ENCODE data around the gene HBP1.
"Not testable (repeated sequence)": the region's sequence is repeated elsewhere in the genome, so short reads cannot be mapped to it uniquely, and the experiment has no call there.

HBP1 gene

DNA sequence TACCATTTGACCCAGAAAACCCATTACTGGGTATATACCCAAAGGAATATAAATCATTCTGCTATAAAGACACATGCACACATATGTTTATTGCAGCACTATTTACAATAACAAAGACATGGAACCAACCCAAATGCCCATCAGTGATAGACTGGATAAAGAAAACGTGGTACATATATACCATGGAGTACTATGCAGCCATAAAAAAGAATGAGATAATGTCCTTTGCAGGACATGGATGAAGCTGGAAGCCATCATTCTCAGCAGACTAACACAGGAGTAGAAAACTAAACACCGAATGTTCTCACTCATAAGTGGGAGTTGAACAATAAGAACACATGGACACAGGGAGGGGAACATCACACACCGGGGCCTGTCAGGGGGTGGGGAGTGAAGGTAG lies 13.1 kb upstream of the HBP1 start:
- peaks cover 14% of the 10 kb centered on the region; the same call in 1 of the 2 replicates for H3K36me3 ChIP-seq (ENCODE audit: control insufficient read depth, insufficient read depth, low read length)
- H3K4me1 ChIP-seq (ENCODE audit: control insufficient read depth, insufficient read depth, low read length); H3K27me3 ChIP-seq (ENCODE audit: control insufficient read depth, insufficient read depth, low read length); H3K4me3 ChIP-seq (ENCODE audit: low read depth, low read length); H3K9me3 ChIP-seq (ENCODE audit: control insufficient read depth, insufficient read depth, low read length); H3K27ac ChIP-seq (ENCODE audit: low read depth, low read length); H3K9ac ChIP-seq (ENCODE audit: low read depth, low read length): not testable (repeated sequence)

DNA sequence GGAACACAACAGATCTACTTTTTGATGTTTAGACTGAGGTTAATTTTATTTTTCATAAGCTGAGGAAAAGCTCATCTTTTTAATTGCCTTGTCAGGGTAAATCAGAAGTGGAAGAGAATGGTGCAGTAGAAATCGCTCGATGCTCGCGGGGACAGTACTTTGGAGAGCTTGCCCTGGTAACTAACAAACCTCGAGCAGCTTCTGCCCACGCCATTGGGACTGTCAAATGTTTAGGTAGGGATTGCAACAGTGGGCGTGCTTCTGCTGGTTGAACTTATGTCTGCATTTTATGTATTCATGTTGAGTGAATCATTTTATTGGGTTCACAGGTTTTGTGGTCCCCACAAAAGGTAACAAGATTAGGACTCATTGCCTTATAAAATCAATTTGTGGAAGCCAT lies 11.7 kb upstream of the HBP1 start:
- peaks cover 14% of the 10 kb centered on the region; the same call in 1 of the 2 replicates for H3K36me3 ChIP-seq (ENCODE audit: control insufficient read depth, insufficient read depth, low read length)
- no peaks in the 10 kb centered on the region for H3K4me1 ChIP-seq (ENCODE audit: control insufficient read depth, insufficient read depth, low read length)
- no peak overlapping the region for H3K27ac ChIP-seq (ENCODE audit: low read depth, low read length)
- H3K4me3 ChIP-seq (ENCODE audit: low read depth, low read length): no peak overlapping the region
- no peaks in the 10 kb centered on the region for H3K27me3 ChIP-seq (ENCODE audit: control insufficient read depth, insufficient read depth, low read length)
- no peaks in the 10 kb centered on the region for H3K9me3 ChIP-seq (ENCODE audit: control insufficient read depth, insufficient read depth, low read length)
- no peak overlapping the region for H3K9ac ChIP-seq (ENCODE audit: low read depth, low read length)

DNA sequence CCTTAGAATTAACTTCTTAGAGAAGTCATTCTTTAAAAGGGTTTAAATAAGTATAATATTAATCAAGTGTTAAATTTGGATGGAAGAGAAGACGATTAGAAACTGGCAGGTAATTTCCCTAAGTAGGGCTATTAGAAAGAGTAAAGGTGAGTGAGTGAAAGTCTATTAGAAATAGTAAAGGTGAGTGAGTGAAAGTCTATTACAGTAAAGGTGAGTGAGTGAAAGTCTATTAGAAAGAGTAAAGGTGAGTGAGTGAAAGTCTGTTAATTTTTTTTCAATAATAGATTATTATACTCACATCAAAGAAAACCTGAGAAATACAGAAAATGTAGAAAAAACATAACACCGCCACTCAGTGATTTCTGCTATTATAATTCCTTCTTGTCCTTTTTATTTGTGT lies 10.8 kb upstream of the HBP1 start:
- no peaks in the 10 kb centered on the region for H3K9me3 ChIP-seq (ENCODE audit: control insufficient read depth, insufficient read depth, low read length)
- H3K36me3 ChIP-seq (ENCODE audit: control insufficient read depth, insufficient read depth, low read length): peaks cover 14% of the 10 kb centered on the region; the same call in 1 of the 2 replicates
- no peaks in the 10 kb centered on the region for H3K4me1 ChIP-seq (ENCODE audit: control insufficient read depth, insufficient read depth, low read length)
- H3K27ac ChIP-seq (ENCODE audit: low read depth, low read length): no peak overlapping the region
- H3K9ac ChIP-seq (ENCODE audit: low read depth, low read length): no peak overlapping the region
- no peak overlapping the region for H3K4me3 ChIP-seq (ENCODE audit: low read depth, low read length)
- H3K27me3 ChIP-seq (ENCODE audit: control insufficient read depth, insufficient read depth, low read length): no peaks in the 10 kb centered on the region

DNA sequence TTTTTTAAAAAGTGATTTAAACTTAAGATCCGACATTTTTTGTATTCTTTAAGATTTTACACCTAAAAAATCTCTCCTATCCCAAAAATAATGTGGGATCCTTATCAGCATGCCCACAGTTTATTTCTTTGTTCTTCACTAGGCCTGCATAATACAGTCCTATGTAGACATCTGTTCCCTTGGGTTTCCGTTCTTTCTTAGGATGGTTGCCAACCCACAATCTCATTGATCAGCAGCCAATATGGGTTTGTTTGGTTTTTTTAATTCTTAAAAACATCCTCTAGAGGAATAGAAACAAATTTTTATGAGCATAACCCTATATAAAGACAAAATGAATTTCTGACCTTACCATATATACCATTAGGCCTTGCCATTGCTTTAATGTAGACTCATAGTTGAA lies 8.4 kb upstream of the HBP1 start:
- Histone ChIP-seq H3K9ac (ENCODE audit: low read depth, low read length) (no peak overlapping the region), H3K27ac (ENCODE audit: low read depth, low read length) (no peak overlapping the region), H3K4me3 (ENCODE audit: low read depth, low read length) (no peak overlapping the region), H3K36me3 (ENCODE audit: control insufficient read depth, insufficient read depth, low read length) (peaks cover 14% of the 10 kb centered on the region; the same call in 1 of the 2 replicates), H3K9me3 (ENCODE audit: control insufficient read depth, insufficient read depth, low read length) (no peaks in the 10 kb centered on the region), H3K4me1 (ENCODE audit: control insufficient read depth, insufficient read depth, low read length) (no peaks in the 10 kb centered on the region), H3K27me3 (ENCODE audit: control insufficient read depth, insufficient read depth, low read length) (no peaks in the 10 kb centered on the region)

DNA sequence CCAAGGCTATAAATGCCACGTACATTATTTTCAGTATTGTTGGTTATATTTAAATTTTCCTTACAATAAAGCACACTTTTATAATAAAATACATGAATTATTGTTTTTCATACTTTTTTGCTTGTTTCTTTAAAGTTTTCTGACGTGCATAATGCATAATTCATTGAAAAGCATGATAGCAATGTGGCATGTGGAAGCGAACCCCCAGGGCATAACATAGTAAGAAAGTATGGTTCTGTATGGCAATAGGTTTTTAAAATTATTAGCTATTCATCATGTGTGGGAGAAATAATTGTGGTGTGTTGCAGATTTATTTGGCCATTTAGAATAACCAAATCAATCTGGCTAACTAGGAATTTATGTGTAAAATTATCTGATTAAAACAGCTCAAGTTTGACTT lies 7.4 kb upstream of the HBP1 start:
- Histone ChIP-seq H3K27ac (ENCODE audit: low read depth, low read length) (no peak overlapping the region), H3K4me1 (ENCODE audit: control insufficient read depth, insufficient read depth, low read length) (no peaks in the 10 kb centered on the region; the same call in 1 of the 2 replicates), H3K9ac (ENCODE audit: low read depth, low read length) (no peak overlapping the region), H3K27me3 (ENCODE audit: control insufficient read depth, insufficient read depth, low read length) (no peaks in the 10 kb centered on the region), H3K4me3 (ENCODE audit: low read depth, low read length) (no peak overlapping the region), H3K9me3 (ENCODE audit: control insufficient read depth, insufficient read depth, low read length) (no peaks in the 10 kb centered on the region), H3K36me3 (ENCODE audit: control insufficient read depth, insufficient read depth, low read length) (peaks cover 14% of the 10 kb centered on the region; the same call in 1 of the 2 replicates)

DNA sequence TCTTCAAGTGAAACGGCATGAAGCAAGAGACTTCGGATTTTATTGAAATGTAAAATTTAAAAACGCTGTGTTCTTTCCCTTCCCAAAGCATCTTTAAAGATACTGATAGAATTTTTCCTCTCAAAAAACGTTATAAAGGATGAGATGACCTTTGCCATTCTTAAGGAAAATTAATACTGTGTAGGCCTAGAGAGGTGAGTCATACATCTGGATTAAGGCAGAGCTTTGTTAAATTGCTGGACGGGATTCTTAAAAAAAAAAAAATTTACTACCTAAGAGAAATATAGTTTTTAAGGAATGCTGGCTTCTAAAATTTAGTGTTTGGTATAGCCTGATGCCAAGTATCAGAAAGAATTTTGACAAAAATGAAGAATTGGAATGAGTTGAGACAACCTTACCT lies 6.3 kb upstream of the HBP1 start:
- Histone ChIP-seq H3K36me3 (ENCODE audit: control insufficient read depth, insufficient read depth, low read length) (peaks cover 14% of the 10 kb centered on the region; the same call in 1 of the 2 replicates), H3K27me3 (ENCODE audit: control insufficient read depth, insufficient read depth, low read length) (no peaks in the 10 kb centered on the region), H3K27ac (ENCODE audit: low read depth, low read length) (no peak overlapping the region), H3K9me3 (ENCODE audit: control insufficient read depth, insufficient read depth, low read length) (no peaks in the 10 kb centered on the region), H3K9ac (ENCODE audit: low read depth, low read length) (no peak overlapping the region), H3K4me3 (ENCODE audit: low read depth, low read length) (no peak overlapping the region), H3K4me1 (ENCODE audit: control insufficient read depth, insufficient read depth, low read length) (peaks cover 3% of the 10 kb centered on the region; the same call in 1 of the 2 replicates)

DNA sequence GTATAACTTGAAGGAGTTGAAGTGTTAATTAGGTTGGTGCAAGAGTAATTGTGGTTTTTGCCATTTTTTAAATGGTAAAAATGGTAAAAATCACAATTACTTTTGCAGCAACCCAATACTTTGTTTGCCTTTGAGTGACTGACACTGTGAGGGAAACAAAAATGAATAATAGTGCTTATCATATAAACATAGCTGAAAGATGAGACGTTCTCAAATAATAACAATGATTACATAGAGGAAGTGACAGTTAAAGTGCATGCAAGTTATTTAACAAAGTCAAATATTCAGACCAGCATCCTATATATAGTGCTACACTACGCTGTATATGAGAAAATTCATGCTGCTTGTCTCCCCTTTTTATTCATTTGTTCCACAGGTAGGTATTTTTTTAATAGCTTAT lies 4.7 kb upstream of the HBP1 start:
- no peaks in the 10 kb centered on the region for H3K27me3 ChIP-seq (ENCODE audit: control insufficient read depth, insufficient read depth, low read length)
- H3K27ac ChIP-seq (ENCODE audit: low read depth, low read length): no peak overlapping the region
- no peaks in the 10 kb centered on the region for H3K9me3 ChIP-seq (ENCODE audit: control insufficient read depth, insufficient read depth, low read length)
- peaks cover 3% of the 10 kb centered on the region; the same call in 1 of the 2 replicates for H3K4me1 ChIP-seq (ENCODE audit: control insufficient read depth, insufficient read depth, low read length)
- peaks cover 13% of the 10 kb centered on the region; the same call in 1 of the 2 replicates for H3K36me3 ChIP-seq (ENCODE audit: control insufficient read depth, insufficient read depth, low read length)
- H3K9ac ChIP-seq (ENCODE audit: low read depth, low read length): no peak overlapping the region
- H3K4me3 ChIP-seq (ENCODE audit: low read depth, low read length): no peak overlapping the region

DNA sequence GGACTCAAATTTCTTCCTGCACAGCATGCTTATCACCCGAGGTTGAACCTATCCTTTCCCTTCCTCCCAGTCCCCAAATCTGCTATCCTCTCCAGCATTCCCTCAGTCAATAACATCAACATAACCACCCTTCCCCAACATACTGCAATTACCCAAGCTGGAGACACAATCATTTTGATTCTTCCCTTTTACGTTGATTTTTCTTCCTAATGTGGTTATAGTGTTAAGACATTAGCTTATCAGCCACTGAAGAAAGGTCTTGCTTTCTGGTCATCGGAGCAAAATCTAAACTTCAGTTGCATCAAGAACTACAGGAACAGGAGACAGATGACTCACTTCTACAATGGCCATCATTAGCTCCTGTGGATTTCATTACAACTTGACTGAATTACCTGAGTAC lies 3.5 kb upstream of the HBP1 start:
- Histone ChIP-seq H3K9me3 (ENCODE audit: control insufficient read depth, insufficient read depth, low read length) (no peaks in the 10 kb centered on the region), H3K4me3 (ENCODE audit: low read depth, low read length) (no peak overlapping the region), H3K9ac (ENCODE audit: low read depth, low read length) (no peak overlapping the region), H3K4me1 (ENCODE audit: control insufficient read depth, insufficient read depth, low read length) (peaks cover 3% of the 10 kb centered on the region; the same call in 1 of the 2 replicates), H3K27ac (ENCODE audit: low read depth, low read length) (no peak overlapping the region), H3K36me3 (ENCODE audit: control insufficient read depth, insufficient read depth, low read length) (peaks cover under 1% of the 10 kb centered on the region; the same call in 1 of the 2 replicates), H3K27me3 (ENCODE audit: control insufficient read depth, insufficient read depth, low read length) (no peaks in the 10 kb centered on the region)

DNA sequence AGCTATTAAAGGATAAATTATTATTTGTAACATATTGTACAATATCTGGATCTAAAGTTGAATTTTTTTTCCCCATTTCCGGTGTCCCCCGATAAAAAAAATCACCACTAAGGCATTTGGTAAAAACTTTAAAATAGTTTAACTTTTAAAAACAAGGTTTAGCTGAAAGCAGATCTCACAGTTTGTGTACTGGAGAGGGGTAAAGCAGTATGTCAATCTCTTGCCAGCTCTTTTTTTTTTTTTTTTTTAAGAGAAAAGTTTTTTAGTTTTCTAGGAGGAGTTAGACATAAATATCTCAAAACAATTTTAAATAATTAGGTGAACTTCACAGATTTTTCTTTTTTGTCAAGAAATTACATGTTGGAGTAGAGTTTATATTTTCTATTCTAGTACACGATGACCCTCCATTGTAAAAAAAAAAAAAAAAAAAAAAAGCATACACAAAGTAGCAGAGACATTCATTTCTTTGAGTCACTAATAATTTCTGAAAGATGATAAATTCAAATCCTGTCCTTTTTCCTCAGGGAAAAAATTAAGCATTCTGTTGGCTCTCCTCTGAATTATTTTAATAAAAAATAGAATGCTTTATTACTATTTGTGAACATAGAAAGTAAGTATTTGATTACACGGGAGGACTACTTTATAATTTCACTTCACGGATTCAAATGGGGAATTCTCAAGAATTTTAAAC lies 1.9 kb upstream of the HBP1 start:
- Histone ChIP-seq H3K36me3 (ENCODE audit: control insufficient read depth, insufficient read depth, low read length) (no peaks in the 10 kb centered on the region), H3K4me3 (ENCODE audit: low read depth, low read length) (peak overlapping the region; percentile 74), H3K4me1 (ENCODE audit: control insufficient read depth, insufficient read depth, low read length) (peaks cover 3% of the 10 kb centered on the region; the same call in 1 of the 2 replicates), H3K27me3 (ENCODE audit: control insufficient read depth, insufficient read depth, low read length) (no peaks in the 10 kb centered on the region), H3K9ac (ENCODE audit: low read depth, low read length) (peak overlapping the region; percentile 77), H3K9me3 (ENCODE audit: control insufficient read depth, insufficient read depth, low read length) (no peaks in the 10 kb centered on the region), H3K27ac (ENCODE audit: low read depth, low read length) (peak overlapping the region; percentile 99)

DNA sequence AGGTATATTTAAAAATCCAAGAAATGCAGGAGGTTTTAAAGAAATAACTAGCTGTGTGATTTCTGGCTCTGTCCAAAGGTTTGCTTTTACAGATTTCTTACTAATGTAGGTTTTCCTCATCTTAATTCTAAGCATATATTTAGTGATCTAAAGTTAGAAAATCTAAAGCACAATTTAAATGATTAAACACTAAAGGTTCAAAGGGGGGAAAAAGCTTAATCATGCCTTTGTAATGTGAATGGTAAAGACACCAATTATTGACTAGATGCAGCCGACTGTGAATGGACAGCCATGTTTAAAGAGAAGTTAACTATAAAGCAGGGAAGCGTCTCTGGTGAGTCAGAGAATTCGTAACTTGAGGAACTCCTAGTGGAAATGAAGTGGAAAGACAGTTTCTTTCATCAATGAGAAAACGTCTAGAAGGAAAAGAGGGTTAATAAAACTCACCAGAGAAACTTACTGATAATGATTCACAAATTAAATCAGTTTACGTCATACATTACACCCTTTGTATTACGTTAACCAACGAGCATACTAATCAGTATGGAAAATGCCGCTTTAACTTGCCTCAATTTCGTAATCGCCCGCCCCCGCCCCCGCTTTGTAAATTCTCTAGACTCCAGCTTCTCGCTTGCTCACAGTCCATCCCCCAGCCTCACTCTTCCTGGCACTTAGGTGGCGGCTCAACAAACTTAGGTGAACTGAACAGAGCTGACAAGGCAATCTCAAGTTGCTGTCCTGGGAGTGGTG lies 1.1 kb upstream of the HBP1 start:
- peaks cover 6% of the 10 kb centered on the region; the same call in 1 of the 2 replicates for H3K4me1 ChIP-seq (ENCODE audit: control insufficient read depth, insufficient read depth, low read length)
- H3K27ac ChIP-seq (ENCODE audit: low read depth, low read length): peak overlapping the region; percentile 99
- no peaks in the 10 kb centered on the region for H3K27me3 ChIP-seq (ENCODE audit: control insufficient read depth, insufficient read depth, low read length)
- no peaks in the 10 kb centered on the region for H3K36me3 ChIP-seq (ENCODE audit: control insufficient read depth, insufficient read depth, low read length)
- no peaks in the 10 kb centered on the region for H3K9me3 ChIP-seq (ENCODE audit: control insufficient read depth, insufficient read depth, low read length)
- H3K9ac ChIP-seq (ENCODE audit: low read depth, low read length): peak overlapping the region; percentile 77
- H3K4me3 ChIP-seq (ENCODE audit: low read depth, low read length): peak overlapping the region; percentile 74
